NCI-H446 treated with DMSO at 0.1 percent for 48 hours (cell line): ENCODE data around the gene SCAMP2.

Source experiments
- DNase-seq: peaks from one replicate; lab custom pipeline; 2025; lab: John Stamatoyannopoulos, UW

Gene SCAMP2

GRCh38 chr15:74816624-74817369, 56.4 kb downstream of the SCAMP2 start:
- DNase-seq, result peak; percentile 19

- DNase-seq, result no peak
Observed at GRCh38 chr15:74815961-74816360, 57.2 kb downstream of the SCAMP2 start.

GRCh38 chr15:74815121-74815934, 57.8 kb downstream of the SCAMP2 start:
- DNase-seq, result peak; percentile 58

- DNase-seq, result peak; percentile 51
Observed at GRCh38 chr15:74812533-74812932, 60.6 kb downstream of the SCAMP2 start, which contains the start of gene LMAN1L. TSS of gene LMAN1L (plus strand) at chr15:74812835. CDS start at chr15:74812855, 20 bp downstream.

- DNase-seq, result no peak
Observed at GRCh38 chr15:74809956-74810355, 63.2 kb downstream of the SCAMP2 start.

GRCh38 chr15:74809242-74809641, 63.9 kb downstream of the SCAMP2 start:
- DNase-seq, result no peak

GRCh38 chr15:74808840-74809229, 64.3 kb downstream of the SCAMP2 start:
- no peak for DNase-seq

- DNase-seq, result no peak
Observed at GRCh38 chr15:74808078-74808839, 64.9 kb downstream of the SCAMP2 start.

- no peak for DNase-seq
Observed at GRCh38 chr15:74807282-74807681, 65.9 kb downstream of the SCAMP2 start.

- DNase-seq, result no peak
Observed at GRCh38 chr15:74804935-74805334, 68.2 kb downstream of the SCAMP2 start.

- DNase-seq, result no peak
Observed at GRCh38 chr15:74802862-74803447, 70.2 kb downstream of the SCAMP2 start.

- no peak for DNase-seq
Observed at GRCh38 chr15:74802290-74802689, 70.9 kb downstream of the SCAMP2 start.

- DNase-seq, result no peak
Observed at GRCh38 chr15:74801311-74801997, 71.7 kb downstream of the SCAMP2 start.

GRCh38 chr15:74800559-74801094, 72.5 kb downstream of the SCAMP2 start:
- no peak for DNase-seq

- no peak for DNase-seq
Observed at GRCh38 chr15:74799856-74800558, 73.2 kb downstream of the SCAMP2 start.

GRCh38 chr15:74799255-74799855, 73.8 kb downstream of the SCAMP2 start:
- DNase-seq, result no peak

GRCh38 chr15:74798388-74799254, 74.5 kb downstream of the SCAMP2 start:
- DNase-seq, result no peak

GRCh38 chr15:74795966-74796625, 77.1 kb downstream of the SCAMP2 start:
- DNase-seq, result no peak

- DNase-seq, result no peak
Observed at GRCh38 chr15:74794970-74795349, 78.2 kb downstream of the SCAMP2 start.
